Measurements from ENCODE around the gene PARD3.

GRCh38 chr10:34627331-34627730, 187.8 kb downstream of the PARD3 start:
- TF ChIP-seq CTCF (IDR thresholded peaks at IDR 0.05) = no peak
- no peak for TF ChIP-seq ZNF671 (CRISPR knock-in tag; IDR thresholded peaks at IDR 0.05)
- no peak for TF ChIP-seq FOXP4 (CRISPR knock-in tag; IDR thresholded peaks at IDR 0.05)
- TF ChIP-seq ETV6 (CRISPR knock-in tag; IDR thresholded peaks at IDR 0.05) = no peak
- TF ChIP-seq ATF3 (CRISPR knock-in tag; conservative IDR thresholded peaks at IDR 0.05) = no peak
- no peak for TF ChIP-seq ATF2 (CRISPR knock-in tag; IDR thresholded peaks at IDR 0.05; ENCODE audit: borderline replicate concordance, low read depth)
- TF ChIP-seq MAX (CRISPR knock-in tag; IDR thresholded peaks at IDR 0.05) = no peak
- no peak for TF ChIP-seq E2F1 (CRISPR knock-in tag; IDR thresholded peaks at IDR 0.05)
- no peak for TF ChIP-seq JUN (CRISPR knock-in tag; IDR thresholded peaks at IDR 0.05)
- TF ChIP-seq ZNF232 (CRISPR knock-in tag; IDR thresholded peaks at IDR 0.05) = no peak
- TF ChIP-seq TEAD4 (CRISPR knock-in tag; IDR thresholded peaks at IDR 0.05) = no peak
- TF ChIP-seq ZNF138 (CRISPR knock-in tag; conservative IDR thresholded peaks at IDR 0.05) = no peak
- TF ChIP-seq ZNF416 (CRISPR knock-in tag; IDR thresholded peaks at IDR 0.05) = no peak
